HepG2 (cell line): ENCODE results near the gene AKAP12. TPM values are rescaled to one million over a fixed set of nuclear protein-coding genes. Genes with fewer than 3 reads are reported as not detected.

Experiments
- ATF6 ChIP-seq: sonication (generic); formaldehyde crosslinking; conservative IDR thresholded peaks from 2 replicates; pipeline ENCODE4 v1.4.0; 2020; ENCODE audit warnings: missing genetic modification reagents
- MED13 ChIP-seq: sonication (generic); formaldehyde crosslinking; IDR thresholded peaks from 2 replicates; pipeline ENCODE4 v1.5.0; 2020; ENCODE audit warnings: missing genetic modification reagents
- MTF2 ChIP-seq: sonication (generic); formaldehyde crosslinking; IDR thresholded peaks from 2 replicates; pipeline ENCODE4 v1.5.0; 2020; ENCODE audit warnings: missing genetic modification reagents, borderline replicate concordance
- MYNN ChIP-seq: sonication (generic); formaldehyde crosslinking; IDR thresholded peaks from 2 replicates; pipeline ENCODE4 v1.4.0; 2020; ENCODE audit warnings: mild to moderate bottlenecking, low read depth, missing genetic modification reagents
- NFAT5 ChIP-seq: sonication (generic); formaldehyde crosslinking; IDR thresholded peaks from 2 replicates; pipeline ENCODE4 v1.4.0; 2020; ENCODE audit warnings: missing genetic modification reagents
- RAD51 ChIP-seq: fragments of 450-650 bp; IDR thresholded peaks from 2 replicates; pipeline ENCODE4 v1.6.1; 2016; ENCODE audit warnings: borderline replicate concordance
- SMAD3 ChIP-seq: sonication (generic); formaldehyde crosslinking; IDR thresholded peaks from 2 replicates; pipeline ENCODE4 v1.4.0; 2020; ENCODE audit warnings: missing genetic modification reagents
- STAT6 ChIP-seq: sonication (generic); formaldehyde crosslinking; IDR thresholded peaks from 2 replicates; pipeline ENCODE4 v1.4.0; 2020; ENCODE audit warnings: missing genetic modification reagents, mild to moderate bottlenecking, borderline replicate concordance
- TBL1XR1 ChIP-seq: fragments of 150-350 bp; IDR thresholded peaks from 2 replicates; pipeline ENCODE4 v1.6.1; 2014; ENCODE audit warnings: borderline replicate concordance, low read length; ENCODE audit not compliant: partially characterized antibody
- ZBTB25 ChIP-seq: IDR thresholded peaks from 2 replicates; pipeline ENCODE4 v1.6.1; 2018; ENCODE audit warnings: missing genetic modification reagents
- ZC3H4 ChIP-seq: sonication (generic); formaldehyde crosslinking; IDR thresholded peaks from 2 replicates; pipeline ENCODE4 v1.4.0; 2020; ENCODE audit warnings: missing genetic modification reagents, borderline replicate concordance
- ZNF225 ChIP-seq: sonication (generic); formaldehyde crosslinking; IDR thresholded peaks from 2 replicates; pipeline ENCODE4 v1.4.0; 2020; ENCODE audit warnings: mild to moderate bottlenecking, missing genetic modification reagents
- ZNF367 ChIP-seq: sonication (generic); formaldehyde crosslinking; IDR thresholded peaks from 2 replicates; pipeline ENCODE4 v1.4.0; 2020; ENCODE audit warnings: missing genetic modification reagents, borderline replicate concordance
- ZNF563 ChIP-seq: sonication (generic); formaldehyde crosslinking; IDR thresholded peaks from 2 replicates; pipeline ENCODE4 v1.8.0; 2022; ENCODE audit warnings: mild to moderate bottlenecking, moderate library complexity, missing genetic modification reagents
- ZNF652 ChIP-seq: IDR thresholded peaks from 2 replicates; pipeline ENCODE4 v1.6.1; 2016; ENCODE audit warnings: low read depth, borderline replicate concordance
- ZNF839 ChIP-seq: sonication (generic); formaldehyde crosslinking; IDR thresholded peaks from 2 replicates; pipeline ENCODE4 v1.4.0; 2020; ENCODE audit warnings: missing genetic modification reagents, mild to moderate bottlenecking, borderline replicate concordance
- ZNF879 ChIP-seq: sonication (generic); formaldehyde crosslinking; IDR thresholded peaks from 2 replicates; pipeline ENCODE4 v1.8.1; 2023; ENCODE audit warnings: missing genetic modification reagents
- polyA plus RNA-seq, 8 experiments: library from polyadenylated mRNA; depleted of rRNA in 3 of 8; stranded (reverse) in 7 of 8; unstranded in 1 of 8; fragments of >200 nt; fragmentation: Illumina TruSeq in 4 of 8; extraction: Trizol in 4 of 8; gene quantifications; 2 replicates each; pipeline versions ENCODE4 v1.2.1 to v1.2.3, GENCODE V29; 2011 to 2016; ENCODE audit warnings: low read depth in 4 of 8, missing spikeins in 1 of 8, mixed read lengths in 1 of 8; ENCODE audit not compliant: insufficient read depth in 1 of 8
- total RNA-seq, 5 experiments: library from RNA; depleted of rRNA; stranded (reverse); fragments of >200 nt; fragmentation: Illumina TruSeq; extraction: Trizol; gene quantifications; 2 replicates each; pipeline ENCODE4 v1.2.3, GENCODE V29; 2016; ENCODE audit warnings: low read depth in 1 of 5

The AKAP12 gene
- total and polyA plus RNA-seq, 2 of the 13 experiments (the other 11 are each of a cell fraction or from before 2014, with no cell fraction given), result 10.6 to 19.0 TPM

GRCh38 chr6:151325075-151326050 lies 85.6 kb downstream of the AKAP12 start (continued):
- TF ChIP-seq ZNF652 (no peak), ZNF839 (CRISPR knock-in tag) (peak; percentile 86; the same call in 1 of the 2 replicates), ATF6 (no peak), SMAD3 (no peak), ZNF225 (peak; percentile 82; the same call in 1 of the 2 replicates), STAT6 (CRISPR knock-in tag) (no peak), ZNF563 (CRISPR knock-in tag) (0 out of 2 replicates have a peak, but pooled peaks have one; percentile 45), MED13 (CRISPR knock-in tag) (no peak), MYNN (CRISPR knock-in tag) (no peak), ZC3H4 (CRISPR knock-in tag) (no peak), ZNF367 (CRISPR knock-in tag) (no peak), MTF2 (CRISPR knock-in tag) (0 out of 2 replicates have a peak, but pooled peaks have one; percentile 21), RAD51 (peak; percentile 66; the same call in 1 of the 2 replicates), ZBTB25 (CRISPR knock-in tag) (no peak), TBL1XR1 (no peak), ZNF879 (CRISPR knock-in tag) (no peak), NFAT5 (no peak)
